Neural cell (in vitro differentiated cells): ENCODE data around the gene SLC1A3. TPM values are rescaled to one million over a fixed set of nuclear protein-coding genes. Genes with fewer than 3 reads are reported as not detected.

Experiments
- H2AFZ ChIP-seq: fragments of 200-600, 300-800 bp; sonication (generic), shearing (Covaris generic); 2 replicates; pipeline ENCODE4 v1.6.0; 2014; ENCODE audit warnings: low read depth, mild to moderate bottlenecking, antibody characterized with exemption, low read length, moderate library complexity
- H3F3A ChIP-seq: fragments of 200-600 bp; shearing (Covaris generic); 2 replicates; pipeline ENCODE4 v1.6.1; 2016; ENCODE audit warnings: mild to moderate bottlenecking, moderate library complexity, mixed read lengths, antibody characterized with exemption, low read length; ENCODE audit not compliant: insufficient read depth, poor library complexity, severe bottlenecking
- H3K27ac ChIP-seq: fragments of 200-600, 300-800 bp; sonication (generic), shearing (Covaris generic); 2 replicates; pipeline ENCODE4 v1.5.1; 2014; ENCODE audit warnings: mild to moderate bottlenecking, low read length, moderate library complexity
- H3K27me3 ChIP-seq: fragments of 300-800, 200-600 bp; sonication (generic), shearing (Covaris generic); 2 replicates; pipeline ENCODE4 v1.6.0; 2014; ENCODE audit warnings: mild to moderate bottlenecking, low read depth, low read length, moderate library complexity; ENCODE audit not compliant: insufficient read depth
- H3K36me3 ChIP-seq: fragments of 300-800, 200-600 bp; sonication (generic), shearing (Covaris generic); 2 replicates; pipeline ENCODE4 v1.5.1; 2014; ENCODE audit warnings: mild to moderate bottlenecking, antibody characterized with exemption, low read length, moderate library complexity; ENCODE audit not compliant: insufficient read depth
- H3K4me2 ChIP-seq: fragments of 300-800, 200-600 bp; sonication (generic), shearing (Covaris generic); 2 replicates; pipeline ENCODE4 v1.6.0; 2014; ENCODE audit warnings: mild to moderate bottlenecking, low read length
- H3K4me3 ChIP-seq: fragments of 300-800, 200-600 bp; sonication (generic), shearing (Covaris generic); 2 replicates; pipeline ENCODE4 v1.5.1; 2014; ENCODE audit warnings: mild to moderate bottlenecking, low read length, moderate library complexity
- H3K79me2 ChIP-seq: fragments of 200-600 bp; shearing (Covaris generic); replicated peaks from 2 replicates; pipeline ENCODE4 v1.6.0; 2014; ENCODE audit warnings: mild to moderate bottlenecking, low read length, moderate library complexity; ENCODE audit not compliant: insufficient read depth
- H3K9ac ChIP-seq: fragments of 300-800, 200-600 bp; sonication (generic), shearing (Covaris generic); 2 replicates; pipeline ENCODE4 v1.6.1; 2016; ENCODE audit warnings: mild to moderate bottlenecking, low read length, mixed read lengths
- H3K9me2 ChIP-seq: fragments of 200-600 bp; shearing (Covaris generic); 2 replicates; pipeline ENCODE4 v1.6.1; 2016; ENCODE audit warnings: mild to moderate bottlenecking, low read length, mixed read lengths; ENCODE audit not compliant: insufficient read depth
- H3K9me3 ChIP-seq: fragments of 200-600, 300-800 bp; sonication (generic), shearing (Covaris generic); 2 replicates; pipeline ENCODE4 v1.6.1; 2016; ENCODE audit warnings: mild to moderate bottlenecking, mixed run types, low read length, moderate library complexity, mixed read lengths
- H4K20me1 ChIP-seq: fragments of 200-600 bp; shearing (Covaris generic); 2 replicates; pipeline ENCODE4 v1.6.1; 2016; ENCODE audit warnings: mild to moderate bottlenecking, mixed run types; ENCODE audit not compliant: insufficient read depth
- EP300 ChIP-seq: fragments of 450-650 bp; conservative IDR thresholded peaks from 2 replicates; pipeline ENCODE4 v1.6.1; 2014; ENCODE audit warnings: antibody characterized with exemption, mild to moderate bottlenecking, moderate library complexity; ENCODE audit not compliant: poor library complexity, severe bottlenecking
- EZH2 ChIP-seq: fragments of 200-600, 300-800 bp; shearing (Covaris generic), sonication (generic); IDR thresholded peaks from 2 replicates; pipeline ENCODE4 v1.6.1; 2014; ENCODE audit warnings: antibody characterized with exemption, low read length, borderline replicate concordance, mild to moderate bottlenecking; ENCODE audit not compliant: insufficient read depth, poor library complexity, severe bottlenecking
- MXI1 ChIP-seq: fragments of 450-650 bp; conservative IDR thresholded peaks from 2 replicates; pipeline ENCODE4 v1.6.1; 2014; ENCODE audit warnings: antibody characterized with exemption, mild to moderate bottlenecking; ENCODE audit not compliant: poor library complexity, severe bottlenecking
- POLR2AphosphoS5 ChIP-seq: IDR thresholded peaks from 2 replicates; pipeline ENCODE4 v1.6.1; 2012
- RAD21 ChIP-seq: fragments of 450-650 bp; conservative IDR thresholded peaks from 2 replicates; pipeline ENCODE4 v1.6.1; 2014; ENCODE audit warnings: antibody characterized with exemption, mild to moderate bottlenecking, moderate library complexity
- SMC3 ChIP-seq: fragments of 450-650 bp; conservative IDR thresholded peaks from 2 replicates; pipeline ENCODE4 v1.6.1; 2014; ENCODE audit warnings: antibody characterized with exemption, mild to moderate bottlenecking, moderate library complexity; ENCODE audit not compliant: poor library complexity
- TAF1 ChIP-seq: IDR thresholded peaks from 2 replicates; pipeline ENCODE4 v1.6.1; 2012; ENCODE audit warnings: low read depth
- polyA plus RNA-seq: library from polyadenylated mRNA; depleted of rRNA; stranded (reverse); fragments of >200 nt; gene quantifications from 2 replicates; pipeline ENCODE4 v1.2.3, GENCODE V29; 2014
- TF ChIP-seq, protein P1 (sequence below): fragments of 450-650 bp; IDR thresholded peaks from 2 replicates; pipeline ENCODE4 v1.5.1; 2014; ENCODE audit warnings: antibody characterized with exemption, mild to moderate bottlenecking, moderate library complexity; ENCODE audit not compliant: poor library complexity, severe bottlenecking
- TF ChIP-seq, protein P2 (sequence below): IDR thresholded peaks from 2 replicates; pipeline ENCODE4 v1.6.1; 2012; ENCODE audit warnings: borderline replicate concordance

The SLC1A3 gene
- polyA plus RNA-seq, 1 donor from 2014 or later, result 1.9 TPM

DNA sequence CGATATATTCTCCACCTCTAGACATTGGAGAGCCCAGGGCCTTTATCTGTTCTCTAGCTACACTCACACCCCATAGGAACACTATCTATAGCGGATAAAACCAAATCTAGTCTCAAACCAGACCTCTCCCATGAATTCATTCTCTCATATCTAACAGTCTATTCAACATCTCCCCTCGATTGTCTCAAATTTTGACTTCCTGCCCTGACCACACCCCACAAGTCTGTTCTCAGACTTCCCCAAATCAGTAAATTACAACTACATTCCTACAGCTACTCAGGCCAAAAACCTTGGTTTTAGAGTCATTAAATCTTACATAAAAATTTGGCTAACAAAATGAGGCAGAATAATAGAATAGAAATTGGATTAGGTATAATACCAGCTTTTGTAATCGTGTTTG lies 12.5 kb upstream of the SLC1A3 start:
- TF ChIP-seq, protein P1, sequence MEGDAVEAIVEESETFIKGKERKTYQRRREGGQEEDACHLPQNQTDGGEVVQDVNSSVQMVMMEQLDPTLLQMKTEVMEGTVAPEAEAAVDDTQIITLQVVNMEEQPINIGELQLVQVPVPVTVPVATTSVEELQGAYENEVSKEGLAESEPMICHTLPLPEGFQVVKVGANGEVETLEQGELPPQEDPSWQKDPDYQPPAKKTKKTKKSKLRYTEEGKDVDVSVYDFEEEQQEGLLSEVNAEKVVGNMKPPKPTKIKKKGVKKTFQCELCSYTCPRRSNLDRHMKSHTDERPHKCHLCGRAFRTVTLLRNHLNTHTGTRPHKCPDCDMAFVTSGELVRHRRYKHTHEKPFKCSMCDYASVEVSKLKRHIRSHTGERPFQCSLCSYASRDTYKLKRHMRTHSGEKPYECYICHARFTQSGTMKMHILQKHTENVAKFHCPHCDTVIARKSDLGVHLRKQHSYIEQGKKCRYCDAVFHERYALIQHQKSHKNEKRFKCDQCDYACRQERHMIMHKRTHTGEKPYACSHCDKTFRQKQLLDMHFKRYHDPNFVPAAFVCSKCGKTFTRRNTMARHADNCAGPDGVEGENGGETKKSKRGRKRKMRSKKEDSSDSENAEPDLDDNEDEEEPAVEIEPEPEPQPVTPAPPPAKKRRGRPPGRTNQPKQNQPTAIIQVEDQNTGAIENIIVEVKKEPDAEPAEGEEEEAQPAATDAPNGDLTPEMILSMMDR, result no peak
- TF ChIP-seq RAD21, result no peak
- no peak for TF ChIP-seq MXI1
- no peak for TF ChIP-seq TAF1
- TF ChIP-seq EZH2, result no peak
- no peak for TF ChIP-seq EP300
- TF ChIP-seq POLR2AphosphoS5, result no peak
- TF ChIP-seq SMC3, result no peak
- TF ChIP-seq, protein P2, sequence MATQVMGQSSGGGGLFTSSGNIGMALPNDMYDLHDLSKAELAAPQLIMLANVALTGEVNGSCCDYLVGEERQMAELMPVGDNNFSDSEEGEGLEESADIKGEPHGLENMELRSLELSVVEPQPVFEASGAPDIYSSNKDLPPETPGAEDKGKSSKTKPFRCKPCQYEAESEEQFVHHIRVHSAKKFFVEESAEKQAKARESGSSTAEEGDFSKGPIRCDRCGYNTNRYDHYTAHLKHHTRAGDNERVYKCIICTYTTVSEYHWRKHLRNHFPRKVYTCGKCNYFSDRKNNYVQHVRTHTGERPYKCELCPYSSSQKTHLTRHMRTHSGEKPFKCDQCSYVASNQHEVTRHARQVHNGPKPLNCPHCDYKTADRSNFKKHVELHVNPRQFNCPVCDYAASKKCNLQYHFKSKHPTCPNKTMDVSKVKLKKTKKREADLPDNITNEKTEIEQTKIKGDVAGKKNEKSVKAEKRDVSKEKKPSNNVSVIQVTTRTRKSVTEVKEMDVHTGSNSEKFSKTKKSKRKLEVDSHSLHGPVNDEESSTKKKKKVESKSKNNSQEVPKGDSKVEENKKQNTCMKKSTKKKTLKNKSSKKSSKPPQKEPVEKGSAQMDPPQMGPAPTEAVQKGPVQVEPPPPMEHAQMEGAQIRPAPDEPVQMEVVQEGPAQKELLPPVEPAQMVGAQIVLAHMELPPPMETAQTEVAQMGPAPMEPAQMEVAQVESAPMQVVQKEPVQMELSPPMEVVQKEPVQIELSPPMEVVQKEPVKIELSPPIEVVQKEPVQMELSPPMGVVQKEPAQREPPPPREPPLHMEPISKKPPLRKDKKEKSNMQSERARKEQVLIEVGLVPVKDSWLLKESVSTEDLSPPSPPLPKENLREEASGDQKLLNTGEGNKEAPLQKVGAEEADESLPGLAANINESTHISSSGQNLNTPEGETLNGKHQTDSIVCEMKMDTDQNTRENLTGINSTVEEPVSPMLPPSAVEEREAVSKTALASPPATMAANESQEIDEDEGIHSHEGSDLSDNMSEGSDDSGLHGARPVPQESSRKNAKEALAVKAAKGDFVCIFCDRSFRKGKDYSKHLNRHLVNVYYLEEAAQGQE, result no peak
- no peak overlapping the region for H3K4me2 ChIP-seq
- no peaks in the 10 kb centered on the region for H4K20me1 ChIP-seq
- no peaks in the 10 kb centered on the region for H3F3A ChIP-seq
- no peaks in the 10 kb centered on the region for H3K9me3 ChIP-seq
- no peak overlapping the region for H3K9ac ChIP-seq
- no peak overlapping the region for H3K27ac ChIP-seq
- H3K4me3 ChIP-seq, result no peak overlapping the region
- H3K27me3 ChIP-seq, result no peaks in the 10 kb centered on the region
- no peaks in the 10 kb centered on the region for H3K79me2 ChIP-seq
- no peaks in the 10 kb centered on the region for H3K36me3 ChIP-seq
- no peak overlapping the region for H2AFZ ChIP-seq
- no peaks in the 10 kb centered on the region for H3K9me2 ChIP-seq

DNA sequence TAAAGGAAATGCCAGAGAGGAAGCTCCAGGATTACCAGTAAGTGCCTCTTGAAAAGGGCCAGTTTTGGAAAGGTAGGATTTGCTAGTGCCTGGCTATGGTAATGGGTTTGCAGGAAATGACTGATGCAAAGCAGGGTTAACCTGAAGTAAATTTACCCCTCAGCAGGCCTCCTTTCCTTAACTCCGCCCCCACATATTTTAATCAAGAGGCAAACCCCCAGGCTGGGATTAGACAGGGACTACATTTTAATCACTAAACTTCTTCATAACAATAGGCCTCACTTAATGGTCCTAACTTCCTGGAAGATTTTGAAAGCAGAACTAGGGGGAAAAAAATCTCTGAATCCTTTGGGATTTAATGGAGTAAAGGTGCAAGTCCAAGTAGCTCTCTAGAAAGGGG lies 10.2 kb upstream of the SLC1A3 start:
- no peaks in the 10 kb centered on the region for H3K36me3 ChIP-seq
- H3K27me3 ChIP-seq, result no peaks in the 10 kb centered on the region
- no peaks in the 10 kb centered on the region for H3K79me2 ChIP-seq
- H3K9me3 ChIP-seq, result no peaks in the 10 kb centered on the region
- no peaks in the 10 kb centered on the region for H3K9me2 ChIP-seq
- no peak overlapping the region for H3K4me2 ChIP-seq
- no peaks in the 10 kb centered on the region for H4K20me1 ChIP-seq
- no peak overlapping the region for H3K4me3 ChIP-seq
- no peaks in the 10 kb centered on the region for H3F3A ChIP-seq
- H3K27ac ChIP-seq, result no peak overlapping the region
- no peak overlapping the region for H2AFZ ChIP-seq
- TF ChIP-seq, protein P2, result no peak
- no peak for TF ChIP-seq MXI1
- no peak for TF ChIP-seq RAD21
- TF ChIP-seq, protein P1, result no peak
- no peak for TF ChIP-seq POLR2AphosphoS5
- TF ChIP-seq EZH2, result no peak
- no peak for TF ChIP-seq TAF1
- no peak for TF ChIP-seq EP300
- no peak for TF ChIP-seq SMC3
- no peak overlapping the region for H3K9ac ChIP-seq
